Measurements from ENCODE around the gene CC2D2B.
"Not testable (repeated sequence)": the region's sequence is repeated elsewhere in the genome, so short reads cannot be mapped to it uniquely, and the experiment has no call there.

CC2D2B gene

GRCh38 chr10:95873139-95873538 is 34.6 kb upstream of the CC2D2B start:
- no peaks in the 10 kb centered on the region for H3K36me3 ChIP-seq (ENCODE audit: control insufficient read depth, insufficient read depth, low read length)
- no peaks in the 10 kb centered on the region for H3K4me1 ChIP-seq (ENCODE audit: control insufficient read depth, insufficient read depth, low read length, poor library complexity, severe bottlenecking)
- no peaks in the 10 kb centered on the region for H3K9me3 ChIP-seq (ENCODE audit: control insufficient read depth, low read length)
- H3K4me3 ChIP-seq (ENCODE audit: insufficient read depth, low read depth, low read length, poor library complexity, severe bottlenecking) = no peak overlapping the region
- no peak overlapping the region for H3K27ac ChIP-seq (ENCODE audit: insufficient read depth, low read length, poor library complexity, severe bottlenecking)
- H3K27me3 ChIP-seq (replicated peaks; ENCODE audit: control insufficient read depth, insufficient read depth, low read length, poor library complexity, severe bottlenecking) = no peaks in the 10 kb centered on the region
- DNase-seq = no peak

- Histone ChIP-seq H3K27me3 (replicated peaks; ENCODE audit: control insufficient read depth, insufficient read depth, low read length, poor library complexity, severe bottlenecking) (no peaks in the 10 kb centered on the region), H3K27ac (ENCODE audit: insufficient read depth, low read length, poor library complexity, severe bottlenecking) (no peak overlapping the region), H3K9me3 (ENCODE audit: control insufficient read depth, low read length) (no peaks in the 10 kb centered on the region), H3K4me3 (ENCODE audit: insufficient read depth, low read depth, low read length, poor library complexity, severe bottlenecking) (no peak overlapping the region), H3K36me3 (ENCODE audit: control insufficient read depth, insufficient read depth, low read length) (no peaks in the 10 kb centered on the region), H3K4me1 (ENCODE audit: control insufficient read depth, insufficient read depth, low read length, poor library complexity, severe bottlenecking) (no peaks in the 10 kb centered on the region)
- no peak for DNase-seq
Measured at GRCh38 chr10:95873651-95874050, 34.1 kb upstream of the CC2D2B start.

GRCh38 chr10:95874783-95875182 is 33.0 kb upstream of the CC2D2B start:
- not testable (repeated sequence) for H3K27ac ChIP-seq (ENCODE audit: insufficient read depth, low read length, poor library complexity, severe bottlenecking); H3K4me3 ChIP-seq (ENCODE audit: insufficient read depth, low read depth, low read length, poor library complexity, severe bottlenecking); H3K9me3 ChIP-seq (ENCODE audit: control insufficient read depth, low read length); H3K27me3 ChIP-seq (replicated peaks; ENCODE audit: control insufficient read depth, insufficient read depth, low read length, poor library complexity, severe bottlenecking); H3K36me3 ChIP-seq (ENCODE audit: control insufficient read depth, insufficient read depth, low read length); DNase-seq; H3K4me1 ChIP-seq (ENCODE audit: control insufficient read depth, insufficient read depth, low read length, poor library complexity, severe bottlenecking)

- no peak for DNase-seq
- Histone ChIP-seq H3K9me3 (ENCODE audit: control insufficient read depth, low read length) (no peaks in the 10 kb centered on the region), H3K4me3 (ENCODE audit: insufficient read depth, low read depth, low read length, poor library complexity, severe bottlenecking) (no peak overlapping the region), H3K27ac (ENCODE audit: insufficient read depth, low read length, poor library complexity, severe bottlenecking) (no peak overlapping the region), H3K36me3 (ENCODE audit: control insufficient read depth, insufficient read depth, low read length) (no peaks in the 10 kb centered on the region), H3K4me1 (ENCODE audit: control insufficient read depth, insufficient read depth, low read length, poor library complexity, severe bottlenecking) (no peaks in the 10 kb centered on the region), H3K27me3 (replicated peaks; ENCODE audit: control insufficient read depth, insufficient read depth, low read length, poor library complexity, severe bottlenecking) (no peaks in the 10 kb centered on the region)
Measured at GRCh38 chr10:95876756-95877155, 31.0 kb upstream of the CC2D2B start.

GRCh38 chr10:95877881-95878280 is 29.9 kb upstream of the CC2D2B start:
- DNase-seq = no peak
- H3K36me3 ChIP-seq (ENCODE audit: control insufficient read depth, insufficient read depth, low read length) = no peaks in the 10 kb centered on the region
- no peak overlapping the region for H3K27ac ChIP-seq (ENCODE audit: insufficient read depth, low read length, poor library complexity, severe bottlenecking)
- no peak overlapping the region for H3K4me3 ChIP-seq (ENCODE audit: insufficient read depth, low read depth, low read length, poor library complexity, severe bottlenecking)
- H3K27me3 ChIP-seq (replicated peaks; ENCODE audit: control insufficient read depth, insufficient read depth, low read length, poor library complexity, severe bottlenecking) = no peaks in the 10 kb centered on the region
- no peaks in the 10 kb centered on the region for H3K4me1 ChIP-seq (ENCODE audit: control insufficient read depth, insufficient read depth, low read length, poor library complexity, severe bottlenecking)
- no peaks in the 10 kb centered on the region for H3K9me3 ChIP-seq (ENCODE audit: control insufficient read depth, low read length)

GRCh38 chr10:95880704-95881103 is 27.1 kb upstream of the CC2D2B start:
- Histone ChIP-seq H3K27me3 (replicated peaks; ENCODE audit: control insufficient read depth, insufficient read depth, low read length, poor library complexity, severe bottlenecking) (no peaks in the 10 kb centered on the region), H3K4me1 (ENCODE audit: control insufficient read depth, insufficient read depth, low read length, poor library complexity, severe bottlenecking) (no peaks in the 10 kb centered on the region), H3K9me3 (ENCODE audit: control insufficient read depth, low read length) (no peaks in the 10 kb centered on the region), H3K4me3 (ENCODE audit: insufficient read depth, low read depth, low read length, poor library complexity, severe bottlenecking) (no peak overlapping the region), H3K27ac (ENCODE audit: insufficient read depth, low read length, poor library complexity, severe bottlenecking) (no peak overlapping the region), H3K36me3 (ENCODE audit: control insufficient read depth, insufficient read depth, low read length) (no peaks in the 10 kb centered on the region)
- no peak for DNase-seq

GRCh38 chr10:95881316-95881715 is 26.5 kb upstream of the CC2D2B start:
- DNase-seq = no peak
- Histone ChIP-seq H3K9me3 (ENCODE audit: control insufficient read depth, low read length) (no peaks in the 10 kb centered on the region), H3K4me3 (ENCODE audit: insufficient read depth, low read depth, low read length, poor library complexity, severe bottlenecking) (no peak overlapping the region), H3K4me1 (ENCODE audit: control insufficient read depth, insufficient read depth, low read length, poor library complexity, severe bottlenecking) (no peaks in the 10 kb centered on the region), H3K27ac (ENCODE audit: insufficient read depth, low read length, poor library complexity, severe bottlenecking) (no peak overlapping the region), H3K27me3 (replicated peaks; ENCODE audit: control insufficient read depth, insufficient read depth, low read length, poor library complexity, severe bottlenecking) (no peaks in the 10 kb centered on the region), H3K36me3 (ENCODE audit: control insufficient read depth, insufficient read depth, low read length) (no peaks in the 10 kb centered on the region)

GRCh38 chr10:95889830-95890229 is 17.9 kb upstream of the CC2D2B start:
- Histone ChIP-seq H3K4me3 (ENCODE audit: insufficient read depth, low read depth, low read length, poor library complexity, severe bottlenecking) (no peak overlapping the region), H3K27ac (ENCODE audit: insufficient read depth, low read length, poor library complexity, severe bottlenecking) (no peak overlapping the region), H3K36me3 (ENCODE audit: control insufficient read depth, insufficient read depth, low read length) (peaks cover 2% of the 10 kb centered on the region), H3K27me3 (replicated peaks; ENCODE audit: control insufficient read depth, insufficient read depth, low read length, poor library complexity, severe bottlenecking) (no peaks in the 10 kb centered on the region), H3K9me3 (ENCODE audit: control insufficient read depth, low read length) (no peaks in the 10 kb centered on the region), H3K4me1 (ENCODE audit: control insufficient read depth, insufficient read depth, low read length, poor library complexity, severe bottlenecking) (no peaks in the 10 kb centered on the region)
- no peak for DNase-seq

GRCh38 chr10:95896071-95896850 is 11.5 kb upstream of the CC2D2B start:
- Histone ChIP-seq H3K4me1 (ENCODE audit: control insufficient read depth, insufficient read depth, low read length, poor library complexity, severe bottlenecking) (no peaks in the 10 kb centered on the region), H3K4me3 (ENCODE audit: insufficient read depth, low read depth, low read length, poor library complexity, severe bottlenecking) (no peak overlapping the region), H3K27me3 (replicated peaks; ENCODE audit: control insufficient read depth, insufficient read depth, low read length, poor library complexity, severe bottlenecking) (no peaks in the 10 kb centered on the region), H3K36me3 (ENCODE audit: control insufficient read depth, insufficient read depth, low read length) (peaks cover 24% of the 10 kb centered on the region), H3K27ac (ENCODE audit: insufficient read depth, low read length, poor library complexity, severe bottlenecking) (no peak overlapping the region), H3K9me3 (ENCODE audit: control insufficient read depth, low read length) (no peaks in the 10 kb centered on the region)
- no peak for DNase-seq

GRCh38 chr10:95905897-95906580 is 1.7 kb upstream of the CC2D2B start:
- H3K4me3 ChIP-seq (ENCODE audit: insufficient read depth, low read depth, low read length, poor library complexity, severe bottlenecking); H3K9me3 ChIP-seq (ENCODE audit: control insufficient read depth, low read length); H3K27ac ChIP-seq (ENCODE audit: insufficient read depth, low read length, poor library complexity, severe bottlenecking); H3K4me1 ChIP-seq (ENCODE audit: control insufficient read depth, insufficient read depth, low read length, poor library complexity, severe bottlenecking); H3K27me3 ChIP-seq (replicated peaks; ENCODE audit: control insufficient read depth, insufficient read depth, low read length, poor library complexity, severe bottlenecking); DNase-seq; H3K36me3 ChIP-seq (ENCODE audit: control insufficient read depth, insufficient read depth, low read length): not testable (repeated sequence)
